ENCODE results near the gene DHCR7. TPM values are rescaled to one million over a fixed set of nuclear protein-coding genes. Genes with fewer than 3 reads are reported as not detected.

DHCR7 gene
- total RNA-seq, 1 donor, result 16.7 TPM

DNA sequence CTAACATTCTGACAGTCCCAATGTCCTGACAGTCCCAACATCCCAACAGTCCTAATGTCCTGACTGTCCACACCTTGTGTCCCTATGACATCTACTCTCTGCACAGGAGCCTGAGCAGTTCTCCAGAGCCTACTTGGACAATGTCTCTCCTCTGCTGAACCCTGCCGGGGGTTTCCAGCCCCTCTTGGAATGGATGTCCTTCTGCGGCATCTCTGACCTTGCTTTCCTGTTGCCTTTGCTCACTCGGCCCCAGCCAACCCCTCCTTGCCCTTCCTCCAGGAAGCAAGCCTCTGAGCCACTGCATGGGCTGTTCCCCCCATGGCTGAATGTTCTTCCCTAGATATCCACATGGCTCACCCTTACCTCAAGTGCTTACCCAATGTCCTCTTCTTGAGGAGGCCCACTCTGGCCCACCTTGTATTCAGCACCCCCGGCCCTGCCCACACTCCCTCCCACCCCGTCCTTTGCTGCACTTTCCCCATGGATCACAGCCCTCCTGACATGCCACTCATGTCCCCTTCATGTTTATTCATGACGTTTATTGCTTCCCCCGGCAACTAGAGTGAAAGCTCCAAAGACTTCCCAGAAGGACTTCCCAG, 59.5 kb downstream of the DHCR7 start:
- no peak for DNase-seq (ENCODE audit: low read depth)
- TF ChIP-seq, protein P1, sequence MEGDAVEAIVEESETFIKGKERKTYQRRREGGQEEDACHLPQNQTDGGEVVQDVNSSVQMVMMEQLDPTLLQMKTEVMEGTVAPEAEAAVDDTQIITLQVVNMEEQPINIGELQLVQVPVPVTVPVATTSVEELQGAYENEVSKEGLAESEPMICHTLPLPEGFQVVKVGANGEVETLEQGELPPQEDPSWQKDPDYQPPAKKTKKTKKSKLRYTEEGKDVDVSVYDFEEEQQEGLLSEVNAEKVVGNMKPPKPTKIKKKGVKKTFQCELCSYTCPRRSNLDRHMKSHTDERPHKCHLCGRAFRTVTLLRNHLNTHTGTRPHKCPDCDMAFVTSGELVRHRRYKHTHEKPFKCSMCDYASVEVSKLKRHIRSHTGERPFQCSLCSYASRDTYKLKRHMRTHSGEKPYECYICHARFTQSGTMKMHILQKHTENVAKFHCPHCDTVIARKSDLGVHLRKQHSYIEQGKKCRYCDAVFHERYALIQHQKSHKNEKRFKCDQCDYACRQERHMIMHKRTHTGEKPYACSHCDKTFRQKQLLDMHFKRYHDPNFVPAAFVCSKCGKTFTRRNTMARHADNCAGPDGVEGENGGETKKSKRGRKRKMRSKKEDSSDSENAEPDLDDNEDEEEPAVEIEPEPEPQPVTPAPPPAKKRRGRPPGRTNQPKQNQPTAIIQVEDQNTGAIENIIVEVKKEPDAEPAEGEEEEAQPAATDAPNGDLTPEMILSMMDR (IDR thresholded peaks at IDR 0.05; ENCODE audit: insufficient read depth, low read length), result no peak
- H3K4me3 ChIP-seq (ENCODE audit: low read depth, low read length), result no peak overlapping the region

DNA sequence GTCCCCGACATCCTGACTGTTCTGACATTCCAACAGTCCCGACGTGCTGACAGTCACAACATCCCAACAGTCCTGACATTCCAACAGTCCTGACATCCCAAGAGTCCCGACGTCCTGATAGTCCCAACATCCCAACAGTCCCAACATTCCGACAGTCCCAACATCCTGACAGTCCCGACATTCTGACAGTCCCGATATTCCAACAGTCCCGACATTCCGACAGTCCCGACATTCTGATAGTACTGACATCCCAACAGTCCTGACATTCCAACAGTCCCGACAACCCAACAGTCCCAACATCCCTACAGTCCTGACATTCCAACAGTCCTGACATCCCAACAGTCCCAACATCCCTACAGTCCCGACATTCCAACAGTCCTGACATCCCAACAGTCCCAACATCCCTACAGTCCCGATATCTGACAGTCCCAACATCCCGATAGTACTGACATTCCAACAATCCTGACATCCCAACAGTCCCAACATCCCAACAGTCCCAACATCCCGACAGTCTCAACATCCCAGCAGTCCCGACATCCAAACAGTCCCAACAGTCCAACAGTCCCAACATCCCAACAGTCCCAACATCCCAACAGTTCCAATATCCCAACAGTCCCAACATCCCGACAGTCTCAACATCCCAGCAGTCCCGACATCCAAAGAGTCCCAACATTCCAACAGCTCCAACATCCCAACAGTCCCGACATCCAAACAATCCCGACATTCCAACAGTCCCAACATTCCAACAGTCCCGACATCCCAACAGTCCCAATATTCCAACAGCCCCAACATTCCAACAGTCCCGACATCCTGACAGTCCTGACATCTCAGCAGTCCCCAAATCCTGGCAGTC, 60.2 kb downstream of the DHCR7 start:
- DNase-seq (ENCODE audit: low read depth), result no peak
- TF ChIP-seq, protein P1 (IDR thresholded peaks at IDR 0.05; ENCODE audit: insufficient read depth, low read length), result no peak

DNA sequence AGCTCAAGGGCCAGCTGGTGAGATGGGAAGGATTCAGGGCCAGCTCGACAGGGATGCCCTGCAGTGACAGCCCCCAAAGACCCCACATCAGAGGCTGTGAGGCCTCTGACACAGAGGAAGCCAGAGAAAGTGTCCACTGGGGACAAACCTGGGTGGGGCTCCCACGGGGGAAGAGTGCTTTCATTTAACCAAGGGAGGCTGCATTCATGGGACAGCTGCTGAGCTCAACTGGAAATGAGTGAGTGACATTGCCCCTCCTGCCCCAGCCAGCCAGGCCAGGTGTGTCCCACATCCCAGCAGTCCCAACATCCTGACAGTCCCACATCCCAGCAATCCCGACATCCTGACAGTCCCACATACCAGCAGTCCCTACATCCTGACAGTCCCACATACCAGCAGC, 61.0 kb downstream of the DHCR7 start:
- TF ChIP-seq, protein P1 (IDR thresholded peaks at IDR 0.05; ENCODE audit: insufficient read depth, low read length), result no peak
- DNase-seq (ENCODE audit: low read depth), result no peak
- H3K4me3 ChIP-seq (ENCODE audit: low read depth, low read length), result no peak overlapping the region

More for the DNA sequence above, 60.2 kb downstream of the DHCR7 start:
- no peak overlapping the region for H3K4me3 ChIP-seq (ENCODE audit: low read depth, low read length)

DNA sequence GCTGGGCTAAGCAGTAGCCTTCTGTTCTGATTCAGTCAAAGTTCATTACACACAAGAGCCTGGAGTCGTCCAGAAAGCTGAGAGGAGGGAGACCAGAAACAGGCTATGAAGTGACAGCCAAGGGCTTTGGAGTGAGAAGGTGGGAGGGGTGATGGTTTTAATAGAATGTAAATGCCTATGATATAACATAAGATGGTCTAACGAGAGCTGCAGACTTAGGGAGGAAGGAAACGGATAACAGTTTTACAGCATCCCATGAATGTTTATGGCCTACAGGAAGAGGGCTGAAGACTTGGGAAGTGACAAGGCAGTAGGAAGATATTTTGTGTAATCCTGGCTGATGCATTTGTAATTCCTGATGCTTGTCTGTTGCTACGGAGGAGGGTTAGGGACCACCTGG, 62.0 kb downstream of the DHCR7 start:
- TF ChIP-seq, protein P1 (IDR thresholded peaks at IDR 0.05; ENCODE audit: insufficient read depth, low read length), result no peak
- DNase-seq (ENCODE audit: low read depth), result no peak
- H3K4me3 ChIP-seq (ENCODE audit: low read depth, low read length), result no peak overlapping the region

DNA sequence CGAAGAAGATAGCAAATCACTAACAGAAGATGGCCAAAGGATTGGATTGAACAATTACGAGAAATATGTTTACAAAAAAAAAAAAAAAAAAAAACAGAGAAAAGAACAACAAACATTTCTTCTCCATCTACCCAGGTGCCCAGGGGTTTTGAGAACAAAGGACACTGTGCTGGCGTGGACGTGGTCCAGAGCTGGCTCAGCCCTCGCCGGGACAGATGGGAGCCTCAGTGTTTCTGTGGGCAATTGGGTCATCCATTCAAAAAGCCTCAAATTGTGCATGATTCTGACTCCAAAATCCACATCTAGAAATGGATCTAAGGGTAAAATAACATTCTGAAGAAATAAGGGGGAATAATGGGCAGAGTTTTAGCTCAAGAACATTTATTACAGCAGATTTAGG, 63.1 kb downstream of the DHCR7 start:
- TF ChIP-seq, protein P1 (IDR thresholded peaks at IDR 0.05; ENCODE audit: insufficient read depth, low read length), result no peak
- H3K4me3 ChIP-seq (ENCODE audit: low read depth, low read length), result no peak overlapping the region
- no peak for DNase-seq (ENCODE audit: low read depth)

DNA sequence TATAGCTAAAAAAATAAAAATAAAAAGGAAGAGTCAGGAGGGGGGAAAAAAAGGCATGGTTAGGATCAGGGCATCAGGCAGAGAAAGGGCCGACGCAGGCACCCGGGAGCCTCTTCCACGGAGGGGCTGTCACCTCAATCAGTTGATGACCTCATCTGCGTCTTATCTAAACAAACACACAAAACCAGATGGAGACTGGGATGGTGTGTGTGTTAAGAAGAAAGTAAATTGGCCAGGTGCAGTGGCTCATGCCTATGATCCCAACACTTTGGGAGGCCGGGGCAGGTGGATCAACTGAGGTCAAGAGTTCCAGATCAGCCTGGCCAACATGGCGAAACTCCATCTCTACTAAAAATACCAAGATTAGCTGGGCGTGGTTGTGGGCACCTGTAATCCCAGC, 63.6 kb downstream of the DHCR7 start:
- no peak for DNase-seq (ENCODE audit: low read depth)
- TF ChIP-seq, protein P1 (IDR thresholded peaks at IDR 0.05; ENCODE audit: insufficient read depth, low read length), result no peak
- H3K4me3 ChIP-seq (ENCODE audit: low read depth, low read length), result no peak overlapping the region

Small RNAs within 50 kb of the gene (small RNA-seq; reads per million reads assigned to genes)
- not detected for gene MIR6754

Other genes with a start within 250 kb of the DHCR7 start
- gene SHANK2, start 195.8 kb downstream of the DHCR7 start, total RNA-seq (ENCODE audit: low replicate concordance), result 1.9 and 4.9 TPM in 2 replicates
- 50.9 and 71.5 TPM in 2 replicates for gene NADSYN1, start 4.8 kb upstream of the DHCR7 start, total RNA-seq (ENCODE audit: low replicate concordance)
- gene KRTAP5-7, start 78.9 kb upstream of the DHCR7 start, total RNA-seq (ENCODE audit: low replicate concordance), result 0.09 and 0.33 TPM in 2 replicates
- not detected in 2 replicates for gene KRTAP5-8, start 89.6 kb upstream of the DHCR7 start, total RNA-seq (ENCODE audit: low replicate concordance)
- not detected in 2 replicates for gene KRTAP5-9, start 100.0 kb upstream of the DHCR7 start, total RNA-seq (ENCODE audit: low replicate concordance)
- not detected in 2 replicates for gene KRTAP5-10, start 117.2 kb upstream of the DHCR7 start, total RNA-seq (ENCODE audit: low replicate concordance)
- gene KRTAP5-11, start 134.5 kb upstream of the DHCR7 start, total RNA-seq (ENCODE audit: low replicate concordance), result not detected in 2 replicates

Measured in fibroblast of the aortic adventitia (primary cell).